GM23248 (cell line): ENCODE measurements around the gene COMMD7. TPM values are rescaled to one million over a fixed set of nuclear protein-coding genes. Genes with fewer than 3 reads are reported as not detected.
A peak's percentile ranks its signal among the peaks of the same experiment; 100 is the strongest.
"Not testable (repeated sequence)": the region's sequence is repeated elsewhere in the genome, so short reads cannot be mapped to it uniquely, and the experiment has no call there.

Experiments
- DNase-seq: peaks from one replicate; pipeline ENCODE4 v3.0.0-alpha.2; 2015
- H2AFZ ChIP-seq: fragments of 200-600 bp; sonication (generic); 2 replicates; pipeline ENCODE4 v1.6.1; 2016; ENCODE audit warnings: antibody characterized with exemption
- H3F3A ChIP-seq: fragments of 200-600 bp; sonication (generic); 2 replicates; pipeline ENCODE4 v1.6.1; 2016; ENCODE audit warnings: mild to moderate bottlenecking, antibody characterized with exemption, mixed run types; ENCODE audit not compliant: insufficient read depth
- H3K27ac ChIP-seq: fragments of 200-600 bp; sonication (generic); 2 replicates; pipeline ENCODE4 v1.5.1; 2016; ENCODE audit warnings: mild to moderate bottlenecking
- H3K27me3 ChIP-seq: fragments of 200-600 bp; sonication (generic); replicated peaks from 2 replicates; pipeline ENCODE4 v1.6.1; 2016; ENCODE audit warnings: mild to moderate bottlenecking; ENCODE audit not compliant: insufficient read depth
- H3K36me3 ChIP-seq: fragments of 200-600 bp; sonication (generic); 2 replicates; pipeline ENCODE4 v1.6.1; 2016; ENCODE audit warnings: low read depth, mild to moderate bottlenecking
- H3K4me1 ChIP-seq: fragments of 200-600 bp; sonication (generic); 2 replicates; pipeline ENCODE4 v1.6.1; 2016; ENCODE audit warnings: mild to moderate bottlenecking; ENCODE audit not compliant: insufficient read depth
- H3K4me2 ChIP-seq: fragments of 200-600 bp; sonication (generic); one replicate; pipeline ENCODE4 v1.6.1; 2016; ENCODE audit warnings: mild to moderate bottlenecking; ENCODE audit not compliant: unreplicated experiment
- H3K4me3 ChIP-seq: fragments of 200-600 bp; sonication (generic); 2 replicates; pipeline ENCODE4 v1.5.1; 2016; ENCODE audit warnings: mild to moderate bottlenecking
- H3K79me2 ChIP-seq: fragments of 200-600 bp; sonication (generic); 2 replicates; pipeline ENCODE4 v1.6.1; 2016; ENCODE audit warnings: mild to moderate bottlenecking; ENCODE audit not compliant: insufficient read depth
- H3K9ac ChIP-seq: fragments of 200-600 bp; sonication (generic); 2 replicates; pipeline ENCODE4 v1.6.1; 2016; ENCODE audit warnings: mild to moderate bottlenecking
- H3K9me2 ChIP-seq: fragments of 200-600 bp; sonication (generic); 2 replicates; pipeline ENCODE4 v1.6.1; 2016; ENCODE audit warnings: mixed run types, mild to moderate bottlenecking, moderate library complexity; ENCODE audit not compliant: insufficient read depth
- H3K9me3 ChIP-seq: fragments of 200-600 bp; sonication (generic); one replicate; pipeline ENCODE4 v1.6.1; 2017; ENCODE audit warnings: low read depth
- H4K20me1 ChIP-seq: fragments of 200-600 bp; sonication (generic); 2 replicates; pipeline ENCODE4 v1.6.0; 2016; ENCODE audit not compliant: insufficient read depth
- EZH2 ChIP-seq: fragments of 200-600 bp; sonication (generic); IDR thresholded peaks from 2 replicates; pipeline ENCODE4 v1.6.1; 2018; ENCODE audit warnings: antibody characterized with exemption, mild to moderate bottlenecking; ENCODE audit not compliant: insufficient read depth, poor library complexity, severe bottlenecking
- EZH2phosphoT487 ChIP-seq: fragments of 200-600 bp; sonication (generic); IDR thresholded peaks from 2 replicates; pipeline ENCODE4 v1.6.1; 2018; ENCODE audit warnings: antibody characterized with exemption, moderate library complexity, mild to moderate bottlenecking, low read depth; ENCODE audit not compliant: insufficient read depth
- WGBS, 2 experiments: methylation state at CpG; one replicate each; pipeline ENCODE4 v1.1.6; 2015 to 2017; ENCODE audit warnings: low lambda C conversion rate in 2 of 2, low coverage in 1 of 2; ENCODE audit errors: missing lambda C conversion rate in 2 of 2; 5-methylcytosine and 5-hydroxymethylcytosine counted together
- in situ Hi-C: fragments of 300-500 bp; cut with MboI; formaldehyde crosslinking; loops from 2 replicates; pipeline ENCODE4 v1.15.0; 2020
- polyA plus RNA-seq: library from polyadenylated mRNA; unstranded; fragments of >200 nt; fragmentation: Nextera tagmentation; extraction: Ambion mirVana; gene quantifications from 2 replicates; pipeline ENCODE4 v1.2.1, GENCODE V29; 2016
- total RNA-seq: library from RNA; depleted of rRNA; stranded (reverse); fragments of >200 nt; shearing (Covaris generic); gene quantifications from 2 replicates; pipeline ENCODE4 v1.2.3, GENCODE V29; 2014

Gene COMMD7
- total and polyA plus RNA-seq, 2 experiments from 2014 or later, result 37.0 to 68.8 TPM

GRCh38 chr20:32727683-32728082 lies 15.6 kb downstream of the COMMD7 start:
- 21 to 40% methylated on average over 7 of the region's 7 CpGs for WGBS, 2 experiments
- Histone ChIP-seq H2AFZ (no peak overlapping the region), H3K9me3 (no peaks in the 10 kb centered on the region), H3K79me2 (peaks cover 12% of the 10 kb centered on the region; the same call in 1 of the 2 replicates), H3K4me1 (peaks cover 15% of the 10 kb centered on the region; the same call in 1 of the 2 replicates), H3K4me2 (no peak overlapping the region), H3K4me3 (no peak overlapping the region), H3K36me3 (peaks cover 3% of the 10 kb centered on the region; the same call in 1 of the 2 replicates), H3K27me3 (no peaks in the 10 kb centered on the region), H3K9me2 (no peaks in the 10 kb centered on the region), H3K9ac (no peak overlapping the region), H3F3A (peaks cover 33% of the 10 kb centered on the region), H4K20me1 (0 out of 2 replicates have a peak, but pooled peaks cover 8% of the 10 kb centered on the region), H3K27ac (no peak overlapping the region)
- TF ChIP-seq EZH2phosphoT487 (no peak), EZH2 (no peak)
- peak; percentile 93 for DNase-seq
- in situ Hi-C loops, result no loop called here

GRCh38 chr20:32718749-32719348 lies 24.4 kb downstream of the COMMD7 start:
- Histone ChIP-seq H2AFZ (no peak overlapping the region), H3K9me3 (no peaks in the 10 kb centered on the region), H3K27ac (no peak overlapping the region), H3K79me2 (no peaks in the 10 kb centered on the region), H3K9ac (no peak overlapping the region), H3F3A (no peaks in the 10 kb centered on the region), H3K9me2 (no peaks in the 10 kb centered on the region), H3K4me3 (no peak overlapping the region), H3K36me3 (peaks cover 4% of the 10 kb centered on the region), H3K4me2 (no peak overlapping the region), H3K27me3 (no peaks in the 10 kb centered on the region), H4K20me1 (no peaks in the 10 kb centered on the region), H3K4me1 (no peaks in the 10 kb centered on the region)
- 91 to 92% methylated on average over 3 of the region's 3 CpGs for WGBS, 2 experiments
- in situ Hi-C loops, result no loop called here
- DNase-seq, result no peak
- TF ChIP-seq EZH2, result no peak
- no peak for TF ChIP-seq EZH2phosphoT487

DNA sequence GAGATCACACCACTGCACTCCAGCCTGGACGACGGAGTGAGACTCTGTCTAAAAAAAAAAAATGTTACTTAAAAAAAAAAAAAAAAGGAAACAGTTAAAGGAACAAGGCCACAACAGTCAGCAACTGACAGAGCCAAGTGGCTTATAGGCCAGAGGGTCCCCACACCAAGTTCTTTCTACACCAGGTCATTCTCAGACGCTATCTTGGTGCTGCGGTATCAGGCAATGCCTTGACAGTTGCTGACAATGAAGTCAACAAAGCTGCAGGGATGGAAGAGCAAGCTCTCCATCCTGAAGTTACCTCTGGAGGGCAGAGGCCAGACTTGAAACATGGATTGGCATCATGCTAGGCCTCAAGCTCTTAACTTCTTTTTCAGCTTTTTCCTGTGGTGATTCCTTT lies 31.9 kb downstream of the COMMD7 start:
- no peaks in the 10 kb centered on the region for H3K27me3 ChIP-seq
- 94 to 96% methylated on average over 4 of the region's 4 CpGs for WGBS, 2 experiments
- no peak overlapping the region for H3K4me2 ChIP-seq
- H3K9me3 ChIP-seq, result no peaks in the 10 kb centered on the region
- H3K9me2 ChIP-seq, result no peaks in the 10 kb centered on the region
- no peak overlapping the region for H2AFZ ChIP-seq
- no peaks in the 10 kb centered on the region; the same call in 1 of the 2 replicates for H3K36me3 ChIP-seq
- no peak overlapping the region for H3K4me3 ChIP-seq
- H3F3A ChIP-seq, result peaks cover 12% of the 10 kb centered on the region; the same call in 1 of the 2 replicates
- no peaks in the 10 kb centered on the region for H4K20me1 ChIP-seq
- no peak overlapping the region for H3K27ac ChIP-seq
- no peak for TF ChIP-seq EZH2
- TF ChIP-seq EZH2phosphoT487, result no peak
- peaks cover 12% of the 10 kb centered on the region for H3K4me1 ChIP-seq
- in situ Hi-C loops, result no loop called here
- no peak overlapping the region for H3K9ac ChIP-seq
- H3K79me2 ChIP-seq, result no peaks in the 10 kb centered on the region
- DNase-seq, result no peak

GRCh38 chr20:32709632-32710121 lies 33.6 kb downstream of the COMMD7 start:
- Histone ChIP-seq H3K27me3 (no peaks in the 10 kb centered on the region), H3K79me2 (no peaks in the 10 kb centered on the region), H3K9me3 (no peaks in the 10 kb centered on the region), H3K4me2 (no peak overlapping the region), H3K9ac (no peak overlapping the region), H3K36me3 (peaks cover 2% of the 10 kb centered on the region; the same call in 1 of the 2 replicates), H3K9me2 (no peaks in the 10 kb centered on the region), H2AFZ (no peak overlapping the region), H4K20me1 (no peaks in the 10 kb centered on the region), H3K4me3 (no peak overlapping the region), H3K4me1 (peaks cover 12% of the 10 kb centered on the region), H3F3A (peaks cover 12% of the 10 kb centered on the region; the same call in 1 of the 2 replicates), H3K27ac (no peak overlapping the region)
- WGBS, 2 experiments, result 95 to 99% methylated on average over 5 of the region's 5 CpGs
- TF ChIP-seq EZH2phosphoT487 (no peak), EZH2 (no peak)
- in situ Hi-C loops, result no loop called here
- no peak for DNase-seq

GRCh38 chr20:32709029-32709631 lies 34.1 kb downstream of the COMMD7 start:
- not testable (repeated sequence) for H3K27ac ChIP-seq

More at GRCh38 chr20:32709029-32709631, 34.1 kb downstream of the COMMD7 start:
- Histone ChIP-seq H3F3A (peaks cover 12% of the 10 kb centered on the region; the same call in 1 of the 2 replicates), H3K4me1 (peaks cover 12% of the 10 kb centered on the region)
- H3K4me2 ChIP-seq, H3K27me3 ChIP-seq, H3K36me3 ChIP-seq, H3K4me3 ChIP-seq, H2AFZ ChIP-seq, H3K9ac ChIP-seq, DNase-seq, in situ Hi-C loops, H3K79me2 ChIP-seq, H4K20me1 ChIP-seq, H3K9me2 ChIP-seq, H3K9me3 ChIP-seq: not testable (repeated sequence)
- WGBS, 2 experiments, result 92 to 95% methylated on average over 15 of the region's 15 CpGs
